Endodermal cell (in vitro differentiated cells): ENCODE measurements around the gene SLC38A10. TPM values are rescaled to one million over a fixed set of nuclear protein-coding genes. Genes with fewer than 3 reads are reported as not detected.

Source experiments
- DNase-seq: peaks from one replicate; pipeline ENCODE4 v3.0.0-alpha.2; 2017
- H3K27ac ChIP-seq: 2 replicates; pipeline ENCODE4 v1.5.1; 2013; ENCODE audit warnings: mild to moderate bottlenecking, low read depth, low read length, moderate library complexity
- H3K27me3 ChIP-seq: 2 replicates; pipeline ENCODE4 v1.6.1; 2013; ENCODE audit warnings: mild to moderate bottlenecking, low read length, moderate library complexity; ENCODE audit not compliant: insufficient read depth, control insufficient read depth, poor library complexity, severe bottlenecking
- H3K36me3 ChIP-seq: 2 replicates; pipeline ENCODE4 v1.7.0; 2013; ENCODE audit warnings: mild to moderate bottlenecking, low read length, moderate library complexity; ENCODE audit not compliant: control insufficient read depth, insufficient read depth
- H3K4me1 ChIP-seq: one replicate; pipeline ENCODE4 v1.7.0; 2013; ENCODE audit warnings: low read length; ENCODE audit not compliant: control insufficient read depth, insufficient read depth
- H3K4me3 ChIP-seq: 2 replicates; pipeline ENCODE4 v1.5.1; 2013; ENCODE audit warnings: mild to moderate bottlenecking, low read length, moderate library complexity
- H3K9ac ChIP-seq: 2 replicates; pipeline ENCODE4 v1.6.1; 2013; ENCODE audit warnings: mild to moderate bottlenecking, low read length, moderate library complexity; ENCODE audit not compliant: poor library complexity, severe bottlenecking; ENCODE audit errors: extremely low read depth
- H3K9me3 ChIP-seq: 2 replicates; pipeline ENCODE4 v1.6.1; 2013; ENCODE audit warnings: mild to moderate bottlenecking, low read length, moderate library complexity; ENCODE audit not compliant: control insufficient read depth
- H3K27ac Mint-ChIP-seq: 2 replicates; pipeline ENCODE4 v1.8.0; 2020; ENCODE audit warnings: mixed read lengths
- H3K27me3 Mint-ChIP-seq: 2 replicates; pipeline ENCODE4 v1.8.0; 2021; ENCODE audit warnings: mild to moderate bottlenecking, mixed read lengths; ENCODE audit not compliant: insufficient read depth
- H3K36me3 Mint-ChIP-seq: 2 replicates; pipeline ENCODE4 v1.8.0; 2020; ENCODE audit warnings: low read depth, mixed read lengths
- H3K4me1 Mint-ChIP-seq: 2 replicates; pipeline ENCODE4 v1.8.0; 2020; ENCODE audit warnings: mixed read lengths
- H3K4me3 Mint-ChIP-seq: 2 replicates; pipeline ENCODE4 v1.8.0; 2020; ENCODE audit warnings: mild to moderate bottlenecking, moderate library complexity, mixed read lengths
- H3K9me3 Mint-ChIP-seq: 2 replicates; pipeline ENCODE4 v1.8.0; 2020; ENCODE audit warnings: mild to moderate bottlenecking, mixed read lengths
- CTCF ChIP-seq: fragments of 200-600 bp; sonication (generic); conservative IDR thresholded peaks from 2 replicates; pipeline ENCODE4 v1.5.0; 2021; ENCODE audit warnings: antibody characterized with exemption, mild to moderate bottlenecking
- WGBS, 2 experiments: methylation state at CpG; one replicate each; pipeline versions ENCODE4 v1.1.5 to v1.1.7; 2013; ENCODE audit warnings: missing lambda C conversion rate in 2 of 2, mixed read lengths in 1 of 2; ENCODE audit not compliant: insufficient coverage in 1 of 2, insufficient read length in 1 of 2; 5-methylcytosine and 5-hydroxymethylcytosine counted together
- total RNA-seq, 2 donors: library from RNA; stranded (reverse); fragmentation: NEBNext Ultra II Directional in 1 of 2; extraction: Animal tissue kit (Norgen Biotek cat#: 25700) in 1 of 2; gene quantifications; 2 replicates in 1 of 2; 3 replicates in 1 of 2; pipeline ENCODE4 v1.2.1, GENCODE V29; 2021

Gene SLC38A10
- total RNA-seq, 2 donors from 2014 or later: 60.2 to 90.3 TPM

GRCh38 chr17:81315885-81316391 is 20.8 kb upstream of the SLC38A10 start:
- Histone ChIP-seq H3K9me3 (no peaks in the 10 kb centered on the region), H3K4me3 (no peak overlapping the region), H3K27ac (no peak overlapping the region), H3K27me3 (no peaks in the 10 kb centered on the region), H3K9ac (no peak overlapping the region), H3K36me3 (no peaks in the 10 kb centered on the region), H3K4me1 (no peaks in the 10 kb centered on the region)
- 90 to 92% methylated on average over 10 to 20 of the region's 20 CpGs for WGBS, 2 experiments
- Mint-ChIP-seq H3K4me3 (no peak overlapping the region), H3K4me1 (peaks cover 6% of the 10 kb centered on the region), H3K36me3 (peaks cover 1% of the 10 kb centered on the region), H3K27ac (no peak overlapping the region), H3K9me3 (no peaks in the 10 kb centered on the region), H3K27me3 (no peaks in the 10 kb centered on the region)
- DNase-seq: no peak
- TF ChIP-seq CTCF: no peak

- Mint-ChIP-seq H3K27me3 (no peaks in the 10 kb centered on the region), H3K27ac (no peak overlapping the region), H3K36me3 (no peaks in the 10 kb centered on the region), H3K4me1 (peaks cover 10% of the 10 kb centered on the region), H3K4me3 (no peak overlapping the region), H3K9me3 (no peaks in the 10 kb centered on the region)
- H3K9me3 ChIP-seq: no peaks in the 10 kb centered on the region
- peak overlapping the region; percentile 17 for H3K27ac ChIP-seq
- DNase-seq: no peak
- no peaks in the 10 kb centered on the region for H3K27me3 ChIP-seq
- no peak overlapping the region for H3K9ac ChIP-seq
- TF ChIP-seq CTCF: no peak
- WGBS, 2 experiments: 84 to 89% methylated on average over 12 to 19 of the region's 19 CpGs
- H3K4me3 ChIP-seq: no peak overlapping the region
- H3K4me1 ChIP-seq: no peaks in the 10 kb centered on the region
- H3K36me3 ChIP-seq: no peaks in the 10 kb centered on the region
Measured at GRCh38 chr17:81315129-81315884, 20.2 kb upstream of the SLC38A10 start.

GRCh38 chr17:81314398-81315081 is 19.4 kb upstream of the SLC38A10 start:
- H3K27me3 ChIP-seq: no peaks in the 10 kb centered on the region
- no peak overlapping the region for H3K27ac Mint-ChIP-seq
- no peaks in the 10 kb centered on the region for H3K36me3 ChIP-seq
- 89 to 92% methylated on average over 7 to 19 of the region's 21 CpGs for WGBS, 2 experiments
- H3K4me3 Mint-ChIP-seq: no peak overlapping the region
- H3K9me3 Mint-ChIP-seq: no peaks in the 10 kb centered on the region
- H3K4me1 ChIP-seq: peaks cover 5% of the 10 kb centered on the region
- H3K27me3 Mint-ChIP-seq: no peaks in the 10 kb centered on the region
- no peak overlapping the region for H3K4me3 ChIP-seq
- H3K9me3 ChIP-seq: no peaks in the 10 kb centered on the region
- DNase-seq: no peak
- peaks cover 10% of the 10 kb centered on the region for H3K4me1 Mint-ChIP-seq
- no peaks in the 10 kb centered on the region for H3K36me3 Mint-ChIP-seq
- H3K27ac ChIP-seq: peak overlapping the region; percentile 17
- no peak for TF ChIP-seq CTCF
- no peak overlapping the region for H3K9ac ChIP-seq
